Lower leg skin (tissue), 4 donors: ENCODE data around the gene GPSM1. TPM values are rescaled to one million over a fixed set of nuclear protein-coding genes. Genes with fewer than 3 reads are reported as not detected.

ENCODE experiments used
- DNase-seq, 2 donors: peaks; one replicate each; pipeline ENCODE4 v3.0.0-alpha.2; 2019; ENCODE audit warnings: low spot score in 2 of 2
- H3K4me3 ChIP-seq: fragments of 200-600 bp; sonication (generic); 2 replicates; pipeline ENCODE4 v1.5.1; 2017; ENCODE audit warnings: mild to moderate bottlenecking, low read depth; ENCODE audit not compliant: poor library complexity, severe bottlenecking
- CTCF ChIP-seq, 3 donors: fragments of 450-650 bp; IDR thresholded peaks; one replicate each; pipeline ENCODE4 v1.5.1; 2016; ENCODE audit warnings: antibody characterized with exemption in 3 of 3, mild to moderate bottlenecking in 3 of 3, moderate library complexity in 2 of 3
- POLR2A ChIP-seq, 2 donors: fragments of 450-650 bp; IDR thresholded peaks; one replicate each; pipeline ENCODE4 v1.6.1; 2016 to 2017; ENCODE audit warnings: antibody characterized with exemption in 2 of 2, mild to moderate bottlenecking in 1 of 2, moderate library complexity in 1 of 2
- WGBS, 2 donors: methylation state at CpG; one replicate each; pipeline ENCODE4 v1.1.5; 2018; 5-methylcytosine and 5-hydroxymethylcytosine counted together
- intact Hi-C: fragments of 100-400 bp; cut with DNase I; formaldehyde crosslinking; loops from one replicate; pipeline ENCODE4 v1.15.0; 2023; ENCODE audit warnings: low total_unique reads
- total RNA-seq, 4 donors: library from RNA; depleted of rRNA; stranded (reverse); fragments of >200 nt; gene quantifications; one replicate each; pipeline ENCODE4 v1.1.0, GENCODE V29; 2016

GPSM1 gene
- total RNA-seq, 4 donors from 2014 or later = 21.0 to 37.1 (median 28.1) TPM

DNA sequence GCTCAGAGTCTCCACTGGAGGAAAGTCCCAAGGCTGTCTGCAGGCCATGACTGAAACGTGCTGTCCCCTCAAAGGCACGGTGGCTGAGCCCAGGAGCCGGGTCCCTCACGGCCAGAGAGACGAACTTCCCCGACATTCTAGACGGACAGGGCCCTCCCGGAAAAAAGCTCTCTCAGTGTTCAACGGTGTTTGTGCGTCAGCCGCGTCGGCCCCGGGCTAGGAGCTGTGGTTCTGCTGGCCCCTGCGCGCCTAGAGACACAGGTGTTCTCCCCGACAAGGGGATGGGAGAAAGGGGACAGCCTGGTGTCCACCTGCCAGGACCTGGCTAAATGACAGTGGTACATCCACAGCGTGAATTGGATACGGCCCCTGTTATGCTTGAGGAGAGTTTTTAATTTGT is 5.8 kb upstream of the GPSM1 start:
- intact Hi-C loops = no loop called here
- no peak for DNase-seq
- H3K4me3 ChIP-seq = no peak overlapping the region
- WGBS, 2 donors = 86 to 87% methylated on average over 17 to 19 of the region's 19 CpGs
- TF ChIP-seq CTCF (IDR thresholded peaks at IDR 0.05) (no peak), POLR2A (IDR thresholded peaks at IDR 0.05) (no peak)

GRCh38 chr9:136322756-136323330 is 4.5 kb upstream of the GPSM1 start:
- no peak for DNase-seq
- WGBS, 2 donors = 56 to 68% methylated on average over 23 of the region's 23 CpGs
- H3K4me3 ChIP-seq = no peak overlapping the region
- intact Hi-C loops = no loop called here
- TF ChIP-seq CTCF (IDR thresholded peaks at IDR 0.05) (no peak), POLR2A (IDR thresholded peaks at IDR 0.05) (no peak)

DNA sequence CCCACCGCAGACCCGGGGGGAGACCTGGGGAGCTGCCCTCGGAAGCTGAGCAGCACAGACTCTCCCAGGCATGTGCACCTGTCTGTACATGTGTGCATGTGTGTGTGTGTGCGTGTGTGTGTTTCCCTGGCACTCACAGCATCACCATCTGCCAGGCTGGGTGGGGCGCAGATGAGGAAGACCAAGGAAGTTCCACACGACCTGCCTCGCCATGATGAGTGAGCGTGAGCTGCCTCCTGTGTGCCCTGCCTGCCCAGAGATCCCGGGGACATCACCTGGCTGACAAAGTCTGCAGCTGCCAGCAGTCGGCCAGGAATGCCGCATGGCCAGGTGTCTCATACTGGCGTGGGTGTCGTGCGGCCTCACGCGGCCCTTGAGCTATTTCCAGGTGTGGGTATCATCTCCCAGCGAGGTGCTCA is 4.0 kb upstream of the GPSM1 start:
- TF ChIP-seq CTCF (IDR thresholded peaks at IDR 0.05) (no peak), POLR2A (IDR thresholded peaks at IDR 0.05) (no peak)
- 40 to 48% methylated on average over 9 of the region's 17 CpGs for WGBS, 2 donors
- no peak overlapping the region for H3K4me3 ChIP-seq
- intact Hi-C loops = no loop called here
- no peak for DNase-seq

GRCh38 chr9:136324501-136325300 is 2.6 kb upstream of the GPSM1 start:
- TF ChIP-seq CTCF (IDR thresholded peaks at IDR 0.05) (no peak), POLR2A (IDR thresholded peaks at IDR 0.05) (no peak)

GRCh38 chr9:136325358-136325757 is 2.0 kb upstream of the GPSM1 start:
- 87 to 96% methylated on average over 13 of the region's 13 CpGs for WGBS, 2 donors
- H3K4me3 ChIP-seq = no peak overlapping the region
- TF ChIP-seq CTCF (IDR thresholded peaks at IDR 0.05) (no peak), POLR2A (IDR thresholded peaks at IDR 0.05) (no peak)
- intact Hi-C loops = no loop called here
- no peak for DNase-seq

More at GRCh38 chr9:136324501-136325300, 2.6 kb upstream of the GPSM1 start:
- H3K4me3 ChIP-seq = no peak overlapping the region
- DNase-seq = no peak
- WGBS, 2 donors = 79 to 82% methylated on average over 21 to 22 of the region's 24 CpGs
- intact Hi-C loops = no loop called here
